HG03571 (cell line): Measurements from ENCODE around the gene CYP39A1.

Source experiments
- ATAC-seq: cut with Tn5 transposase; IDR thresholded peaks from one replicate; pipeline ENCODE4 v1.9.1; 2021; ENCODE audit not compliant: unreplicated experiment

The CYP39A1 gene

GRCh38 chr6:46592046-46592445, 60.6 kb downstream of the CYP39A1 start:
- no peak for ATAC-seq

- ATAC-seq = no peak
Observed at GRCh38 chr6:46590765-46591164, 61.9 kb downstream of the CYP39A1 start.

DNA sequence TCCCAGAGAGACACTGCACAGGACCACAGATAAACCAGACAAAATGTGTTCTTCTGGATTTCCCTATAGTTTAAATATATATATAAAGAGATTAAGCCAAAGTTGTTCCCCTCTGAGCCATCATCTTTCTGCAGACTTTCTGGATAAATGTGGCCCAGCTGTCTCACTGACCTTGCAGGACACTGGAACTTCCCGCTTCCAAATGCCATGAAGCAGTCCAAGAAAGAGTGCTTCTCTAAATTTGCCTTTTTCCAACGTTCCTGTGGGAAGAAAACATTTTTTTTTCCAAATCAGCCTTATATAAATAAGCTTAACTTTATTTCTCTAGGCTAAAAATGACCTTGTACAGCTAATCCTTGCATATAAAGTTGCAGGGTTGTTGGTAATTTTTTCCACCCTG, 65.7 kb downstream of the CYP39A1 start:
- ATAC-seq = no peak

DNA sequence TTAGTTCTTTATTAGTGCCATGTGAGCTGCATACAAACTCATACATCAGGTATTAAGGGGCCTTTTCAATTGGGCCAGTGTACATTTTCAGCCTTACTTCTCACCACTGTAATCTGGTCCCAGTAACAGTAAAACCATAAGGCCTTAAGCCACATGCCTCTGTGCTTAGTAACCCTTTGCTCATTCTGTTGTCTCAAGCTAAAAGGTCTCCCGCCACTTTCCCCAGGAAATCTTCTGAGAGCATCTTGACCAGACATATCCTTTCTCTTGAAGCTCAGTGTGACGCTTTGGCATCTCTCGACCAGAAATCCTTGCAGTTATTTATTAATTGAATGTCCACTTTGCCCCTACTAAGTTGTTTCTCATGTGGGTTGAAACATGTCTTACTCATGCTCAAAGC, 68.0 kb downstream of the CYP39A1 start:
- ATAC-seq = no peak

GRCh38 chr6:46583721-46584120, 68.9 kb downstream of the CYP39A1 start:
- no peak for ATAC-seq

DNA sequence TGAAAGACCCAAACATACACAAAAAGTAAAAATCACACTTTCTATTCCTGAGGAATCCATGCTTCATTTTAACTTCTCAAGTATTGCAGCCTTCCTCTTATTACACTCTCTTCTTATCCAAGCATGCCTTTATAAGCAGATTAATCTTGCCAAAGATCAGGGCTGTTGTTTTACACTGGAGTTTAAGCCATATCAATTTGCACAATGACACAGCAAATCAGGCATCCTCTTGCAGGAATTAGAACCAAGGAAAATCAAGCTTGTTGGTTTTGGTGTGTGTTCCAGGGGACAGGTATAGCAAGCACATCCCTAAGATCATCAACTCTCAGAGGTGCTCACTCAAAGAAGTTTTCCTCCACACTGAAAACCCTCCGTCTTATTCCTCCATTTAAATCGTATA, 69.5 kb downstream of the CYP39A1 start:
- ATAC-seq = no peak

- no peak for ATAC-seq
Observed at GRCh38 chr6:46581459-46582177, 71.0 kb downstream of the CYP39A1 start.

- ATAC-seq = no peak
Observed at GRCh38 chr6:46575530-46575929, 77.1 kb downstream of the CYP39A1 start.

DNA sequence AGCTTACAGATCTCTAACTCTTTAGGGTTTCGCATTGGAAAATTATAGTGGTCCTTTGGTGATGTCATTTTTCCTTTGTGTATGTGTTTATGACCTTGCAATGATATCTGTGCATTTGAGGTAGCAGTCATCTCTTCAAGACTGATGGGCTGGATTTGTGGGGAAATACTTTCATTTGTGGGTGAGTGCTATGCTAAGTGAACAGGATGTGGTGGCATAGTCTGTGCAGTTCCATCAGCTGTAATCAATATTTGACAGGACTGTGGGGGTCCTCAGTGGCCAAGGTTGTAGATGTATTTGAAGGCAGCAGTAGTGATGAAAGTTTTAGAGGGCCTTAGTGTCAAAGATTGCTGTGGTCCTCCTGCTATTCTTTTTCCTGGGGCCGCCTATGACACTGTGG, 79.5 kb downstream of the CYP39A1 start:
- ATAC-seq = no peak

GRCh38 chr6:46565531-46565930, 87.1 kb downstream of the CYP39A1 start:
- ATAC-seq = no peak

- no peak for ATAC-seq
Observed at GRCh38 chr6:46563924-46564323, 88.7 kb downstream of the CYP39A1 start.

DNA sequence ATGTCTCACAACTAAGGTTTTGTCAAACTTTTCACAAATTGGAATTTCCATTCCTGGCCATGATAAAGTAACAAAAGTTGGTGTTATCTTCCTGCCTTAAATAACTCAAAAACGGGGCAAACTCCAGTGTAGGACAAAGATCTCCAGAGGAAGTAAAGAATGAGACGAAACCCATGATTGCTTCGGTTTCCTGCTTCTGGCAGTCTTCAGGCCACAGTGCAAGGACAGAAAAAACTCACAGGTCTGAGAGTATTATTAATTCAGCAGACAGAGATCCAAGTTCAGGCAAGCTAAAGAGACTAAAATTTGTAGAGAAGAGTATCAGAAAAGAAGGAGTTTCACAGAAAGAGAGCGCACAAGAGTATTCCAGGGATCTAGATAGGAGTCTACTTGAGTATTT, 96.6 kb downstream of the CYP39A1 start:
- ATAC-seq = no peak

GRCh38 chr6:46555129-46555528, 97.5 kb downstream of the CYP39A1 start:
- no peak for ATAC-seq

DNA sequence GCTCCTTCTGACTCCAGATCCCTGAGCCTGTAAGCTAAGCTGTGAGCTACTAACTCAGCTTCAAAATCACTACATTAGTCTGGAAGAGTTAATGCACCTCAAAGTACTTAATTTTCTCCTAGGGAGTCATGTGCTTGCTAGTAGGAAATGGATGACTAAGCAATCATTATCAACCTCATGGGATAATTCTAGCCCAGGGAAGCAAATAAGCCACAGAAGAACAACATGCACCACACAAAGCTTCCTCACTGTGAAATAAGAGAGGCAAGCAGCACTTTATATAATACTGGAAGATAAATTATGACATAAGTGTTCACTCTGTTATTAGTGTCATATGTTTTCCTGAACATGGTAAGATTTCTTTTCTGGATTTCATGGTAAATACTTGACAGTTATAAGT, 103.5 kb downstream of the CYP39A1 start:
- no peak for ATAC-seq

- ATAC-seq = no peak
Observed at GRCh38 chr6:46541556-46541955, 111.1 kb downstream of the CYP39A1 start.

- ATAC-seq = no peak
Observed at GRCh38 chr6:46539866-46540265, 112.8 kb downstream of the CYP39A1 start.

DNA sequence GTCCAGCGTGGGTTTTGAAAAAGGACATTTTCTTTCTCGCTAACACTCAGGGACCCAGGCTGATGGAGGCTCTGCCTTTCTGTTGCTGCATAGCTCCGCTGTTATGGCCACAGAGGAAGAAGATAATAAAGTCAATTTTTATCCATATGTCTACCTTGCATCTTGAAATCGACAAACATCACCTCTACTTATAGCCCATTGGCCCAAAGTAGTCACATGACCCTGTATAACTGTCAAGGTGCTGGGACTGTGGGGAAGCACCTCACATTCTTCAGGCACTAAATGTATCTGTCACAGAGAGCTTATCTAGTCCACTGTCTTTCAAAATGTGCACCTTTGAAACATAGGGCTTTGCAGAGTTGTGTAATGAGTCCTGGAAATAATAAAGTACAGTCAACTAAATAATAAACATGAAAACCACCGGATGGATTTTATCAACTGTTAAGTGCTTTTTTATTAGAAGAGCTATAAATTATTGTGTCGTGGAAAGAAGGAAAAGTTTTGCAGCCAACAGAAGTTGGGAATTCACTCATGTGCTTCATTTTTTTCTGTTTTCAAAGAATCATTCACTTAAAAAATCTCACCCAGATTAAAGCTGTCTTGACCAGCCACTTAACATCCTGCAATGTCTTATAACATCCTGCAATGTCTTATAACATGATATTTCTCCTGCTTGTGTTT, 113.7 kb downstream of the CYP39A1 start:
- ATAC-seq = no peak

DNA sequence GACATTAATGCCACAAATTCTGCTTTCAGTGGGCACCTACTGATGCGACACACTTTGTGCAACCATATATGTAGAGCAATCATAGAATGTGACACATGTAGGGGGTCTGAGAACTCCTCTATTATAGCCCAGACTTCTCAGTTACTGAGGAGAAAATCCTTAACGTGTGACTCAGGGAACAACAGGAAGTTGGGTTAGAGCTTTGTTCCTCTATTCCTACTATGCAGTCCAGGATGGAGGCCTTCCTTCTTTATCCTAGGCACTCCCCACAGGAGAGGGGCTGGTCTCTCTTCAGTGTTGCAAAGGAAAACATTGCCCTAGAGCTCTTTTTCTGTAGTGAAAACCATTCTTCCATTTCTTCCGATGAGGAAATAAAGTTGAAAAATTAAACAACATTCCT, 121.7 kb downstream of the CYP39A1 start:
- no peak for ATAC-seq

DNA sequence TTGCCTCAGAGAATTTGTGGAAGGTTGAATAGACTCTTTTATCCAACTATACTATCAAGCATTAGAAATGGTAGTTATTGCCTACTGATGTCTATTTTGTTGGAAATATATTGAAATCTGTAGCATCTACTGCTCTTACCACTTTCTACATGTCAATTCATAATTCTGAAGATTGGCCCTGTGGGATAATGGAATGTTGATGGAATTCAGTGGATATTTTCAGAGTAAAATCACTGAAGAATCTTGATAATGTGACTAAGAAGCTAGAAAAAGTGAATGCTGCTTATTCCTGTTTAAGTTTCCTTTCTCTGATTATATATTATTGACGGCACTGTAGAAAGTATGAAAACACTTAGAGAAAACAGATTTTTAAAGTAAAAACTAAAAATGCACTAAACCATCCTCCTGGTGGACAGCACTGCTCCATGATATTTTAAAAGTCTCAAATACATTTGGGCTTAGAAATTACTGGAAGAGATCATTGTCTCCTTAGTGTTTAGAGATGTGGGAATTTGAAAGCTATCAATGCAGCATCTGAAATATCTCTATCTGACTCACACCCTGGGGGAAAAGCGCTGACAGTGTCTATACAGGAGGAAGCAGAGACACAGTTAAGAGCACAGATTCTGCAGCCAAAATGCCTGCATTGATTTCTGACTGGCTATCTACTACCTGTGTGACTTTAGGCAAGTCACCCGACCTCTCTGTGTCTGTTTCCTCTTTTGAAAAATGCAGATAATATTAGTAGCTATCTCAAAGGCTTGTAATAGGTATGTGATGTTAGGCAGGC, 123.5 kb downstream of the CYP39A1 start:
- no peak for ATAC-seq

DNA sequence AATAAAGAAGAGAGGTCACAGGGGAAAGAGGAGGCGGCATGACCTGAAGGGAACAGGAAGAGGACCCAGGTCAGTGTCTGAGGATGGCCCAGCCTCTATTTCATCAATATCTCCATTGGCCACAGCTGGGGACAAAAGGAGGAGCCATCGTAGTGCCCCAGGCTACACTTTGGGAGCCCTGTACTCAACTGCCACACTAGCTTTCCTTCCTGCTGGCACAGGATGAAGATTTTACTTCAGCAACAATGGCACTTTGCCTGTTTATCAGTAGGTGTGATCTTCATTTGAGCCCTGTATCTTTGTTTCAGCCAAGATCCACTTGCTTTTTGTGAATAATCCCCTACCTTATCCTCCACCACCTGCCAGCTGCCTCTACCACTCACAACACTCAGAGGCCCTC, 126.0 kb downstream of the CYP39A1 start:
- no peak for ATAC-seq

- no peak for ATAC-seq
Observed at GRCh38 chr6:46525583-46525982, 127.0 kb downstream of the CYP39A1 start.

DNA sequence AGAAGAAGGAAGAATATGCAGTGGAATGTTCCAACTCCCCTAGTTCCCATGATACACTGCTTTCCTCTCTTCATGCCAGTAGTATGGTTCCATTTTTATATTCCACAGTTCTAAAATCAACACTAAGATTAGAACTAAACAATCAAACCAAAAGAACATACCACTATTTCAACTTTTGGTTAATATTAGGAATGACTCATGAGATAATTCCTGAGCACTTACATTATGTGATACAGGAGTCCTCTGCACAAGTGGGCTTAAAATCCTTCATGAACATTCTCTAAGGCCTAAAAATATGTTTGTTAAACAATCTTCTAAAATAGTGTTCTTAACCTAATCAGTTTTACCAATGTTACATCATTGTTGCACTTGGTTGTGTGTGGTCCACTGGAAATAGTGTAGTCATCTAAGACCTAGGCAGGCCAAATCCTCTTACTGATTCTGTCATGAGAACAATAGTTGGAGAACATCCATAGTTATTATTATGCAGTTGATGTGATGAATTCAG, 131.1 kb downstream of the CYP39A1 start:
- ATAC-seq = no peak
